DMS79 (cell line): ENCODE measurements around the gene MUCL3.
"Not testable (repeated sequence)": the region's sequence is repeated elsewhere in the genome, so short reads cannot be mapped to it uniquely, and the experiment has no call there.

ENCODE experiments used
- DNase-seq: peaks from one replicate; lab custom pipeline; 2025; lab: John Stamatoyannopoulos, UW

The MUCL3 gene

DNA sequence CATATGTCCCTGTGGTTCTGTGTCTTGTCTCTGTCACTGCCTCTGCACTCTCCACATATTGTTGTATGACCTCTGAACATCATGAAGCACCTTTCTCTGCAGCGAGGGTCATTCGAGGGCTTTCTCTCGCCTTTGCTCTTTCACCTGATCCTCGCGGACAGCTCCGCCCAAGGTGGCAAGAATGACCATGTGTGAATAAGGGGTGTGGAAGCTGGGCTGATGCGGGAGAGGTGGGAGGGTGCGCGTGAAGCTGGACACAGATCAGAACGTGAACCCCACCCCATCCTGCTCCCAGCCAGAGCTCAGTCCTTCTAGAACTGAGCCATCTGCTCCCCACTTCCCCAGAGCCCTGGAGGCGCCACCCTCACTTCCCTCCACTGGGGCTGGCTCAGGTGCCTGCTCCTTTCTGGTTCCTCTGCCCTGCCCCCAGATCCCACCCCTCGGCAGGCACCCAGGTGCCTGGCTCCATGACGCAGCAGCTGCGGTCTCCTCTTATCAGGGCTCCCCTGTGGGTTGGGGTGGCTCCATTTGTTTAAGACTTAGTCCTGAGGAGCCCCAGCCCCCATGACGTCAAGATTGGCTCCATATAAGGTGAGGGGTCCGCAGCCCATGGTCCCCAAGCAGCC is at the start of gene MUCL3:
Gene MUCL3 (plus strand): TSS at position 613 of the 626 bp plus-strand sequence. CDS start 27 bp downstream, outside the sequence.
- DNase-seq, result no peak

DNA sequence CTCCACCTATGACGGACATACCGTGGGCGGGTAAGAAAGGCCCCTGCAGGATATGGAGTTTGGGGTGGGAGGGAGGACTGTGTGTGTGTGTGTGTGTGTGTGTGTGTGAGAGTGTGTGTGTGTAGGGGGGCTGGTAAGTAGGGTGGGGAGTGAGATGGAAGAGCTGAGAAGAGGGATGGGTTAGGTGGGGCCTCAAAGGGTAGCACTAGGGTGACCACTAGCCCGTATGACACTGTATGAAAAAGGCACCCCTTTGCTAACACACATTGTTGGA is 49.4 kb upstream of the MUCL3 start:
- DNase-seq, result no peak

DNA sequence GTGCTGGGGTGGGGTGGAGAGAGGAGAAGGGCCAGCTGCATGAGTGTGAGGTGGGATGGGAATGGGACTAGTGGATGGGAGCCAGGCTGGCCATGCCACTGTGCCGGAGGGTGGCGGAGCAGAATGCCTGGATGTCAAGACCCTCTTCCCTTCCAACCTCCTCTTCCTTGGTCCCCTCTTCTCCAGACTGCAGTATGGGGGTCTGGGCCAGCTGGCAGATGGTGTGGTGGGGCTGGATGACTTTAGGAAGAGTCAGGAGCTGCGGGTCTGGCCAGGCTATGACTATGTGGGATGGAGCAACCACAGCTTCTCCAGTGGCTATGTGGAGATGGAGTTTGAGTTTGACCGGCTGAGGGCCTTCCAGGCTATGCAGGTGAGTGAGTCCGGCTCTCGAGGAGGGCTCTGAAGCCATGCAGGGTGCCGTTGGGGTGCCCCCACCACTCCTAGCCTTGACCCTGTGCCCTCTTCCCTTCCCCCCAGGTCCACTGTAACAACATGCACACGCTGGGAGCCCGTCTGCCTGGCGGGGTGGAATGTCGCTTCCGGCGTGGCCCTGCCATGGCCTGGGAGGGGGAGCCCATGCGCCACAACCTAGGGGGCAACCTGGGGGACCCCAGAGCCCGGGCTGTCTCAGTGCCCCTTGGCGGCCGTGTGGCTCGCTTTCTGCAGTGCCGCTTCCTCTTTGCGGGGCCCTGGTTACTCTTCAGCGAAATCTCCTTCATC is 48.8 kb upstream of the MUCL3 start:
- no peak for DNase-seq

DNA sequence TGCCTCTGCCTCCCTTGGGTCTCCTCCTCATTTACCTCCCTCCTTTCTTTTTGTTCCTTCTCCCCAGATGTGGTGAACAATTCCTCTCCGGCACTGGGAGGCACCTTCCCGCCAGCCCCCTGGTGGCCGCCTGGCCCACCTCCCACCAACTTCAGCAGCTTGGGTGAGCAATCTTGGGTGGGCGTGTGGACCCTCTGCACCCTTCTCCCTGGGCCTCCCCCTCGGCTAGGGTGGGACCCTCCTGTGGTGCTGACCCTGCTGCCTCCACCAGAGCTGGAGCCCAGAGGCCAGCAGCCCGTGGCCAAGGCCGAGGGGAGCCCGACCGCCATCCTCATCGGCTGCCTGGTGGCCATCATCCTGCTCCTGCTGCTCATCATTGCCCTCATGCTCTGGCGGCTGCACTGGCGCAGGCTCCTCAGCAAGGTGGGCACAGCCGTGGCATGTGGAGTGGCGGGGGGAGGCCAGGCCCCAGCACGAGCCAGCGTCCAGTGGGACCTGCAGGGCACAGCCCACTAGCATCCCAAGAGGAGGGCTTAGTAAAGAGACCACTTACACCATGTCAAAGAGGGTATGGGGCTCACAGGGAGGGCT is 47.7 kb upstream of the MUCL3 start:
- no peak for DNase-seq

- DNase-seq, result no peak
Measured at GRCh38 chr6:30893666-30894065, 47.1 kb upstream of the MUCL3 start.

- no peak for DNase-seq
Measured at GRCh38 chr6:30894381-30894780, 46.4 kb upstream of the MUCL3 start.

GRCh38 chr6:30894935-30895334 is 45.8 kb upstream of the MUCL3 start:
- DNase-seq, result no peak

DNA sequence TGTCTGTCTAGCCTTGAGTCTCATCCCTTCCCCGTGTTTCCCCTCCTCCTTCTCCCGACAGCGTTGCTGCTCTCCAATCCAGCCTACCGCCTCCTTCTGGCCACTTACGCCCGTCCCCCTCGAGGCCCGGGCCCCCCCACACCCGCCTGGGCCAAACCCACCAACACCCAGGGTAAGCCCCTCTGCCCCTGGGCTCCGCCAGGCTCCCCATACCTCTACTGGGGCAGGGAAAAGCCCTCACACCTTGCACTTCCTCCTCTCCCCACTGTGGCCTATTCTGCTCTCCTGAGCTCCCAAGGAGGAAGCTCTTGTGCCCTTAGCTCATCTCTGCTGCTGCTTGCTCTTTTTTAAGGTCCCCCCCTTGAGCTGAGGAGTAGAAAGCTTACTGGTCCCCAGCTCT is 45.4 kb upstream of the MUCL3 start:
- no peak for DNase-seq

DNA sequence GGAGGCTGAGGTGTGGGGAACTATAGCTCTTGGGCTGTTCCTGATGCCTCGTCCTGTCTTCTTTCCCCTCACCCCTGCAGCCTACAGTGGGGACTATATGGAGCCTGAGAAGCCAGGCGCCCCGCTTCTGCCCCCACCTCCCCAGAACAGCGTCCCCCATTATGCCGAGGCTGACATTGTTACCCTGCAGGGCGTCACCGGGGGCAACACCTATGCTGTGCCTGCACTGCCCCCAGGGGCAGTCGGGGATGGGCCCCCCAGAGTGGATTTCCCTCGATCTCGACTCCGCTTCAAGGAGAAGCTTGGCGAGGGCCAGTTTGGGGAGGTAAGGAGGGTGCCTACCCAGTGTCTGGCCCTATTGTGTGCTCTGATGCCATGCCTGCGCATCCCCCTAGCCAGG is 44.2 kb upstream of the MUCL3 start:
- no peak for DNase-seq

DNA sequence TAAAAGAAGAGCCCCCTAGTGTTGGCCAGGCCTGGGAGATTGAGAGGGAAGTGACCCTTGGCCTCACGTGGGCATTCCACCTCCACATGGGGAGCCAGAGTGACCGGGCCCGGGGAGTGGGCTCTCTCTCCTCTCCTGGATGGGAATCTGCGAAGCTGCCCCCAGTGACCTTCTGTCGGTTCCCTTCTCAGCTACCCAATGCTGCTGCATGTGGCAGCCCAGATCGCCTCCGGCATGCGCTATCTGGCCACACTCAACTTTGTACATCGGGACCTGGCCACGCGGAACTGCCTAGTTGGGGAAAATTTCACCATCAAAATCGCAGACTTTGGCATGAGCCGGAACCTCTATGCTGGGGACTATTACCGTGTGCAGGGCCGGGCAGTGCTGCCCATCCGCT is 42.9 kb upstream of the MUCL3 start:
- no peak for DNase-seq

- no peak for DNase-seq
Measured at GRCh38 chr6:30898750-30899360, 41.9 kb upstream of the MUCL3 start.

GRCh38 chr6:30900863-30901417 is 39.8 kb upstream of the MUCL3 start:
- DNase-seq, result no peak

GRCh38 chr6:30901436-30901835 is 39.3 kb upstream of the MUCL3 start:
- no peak for DNase-seq

GRCh38 chr6:30902196-30902595 is 38.6 kb upstream of the MUCL3 start:
- not testable (repeated sequence) for DNase-seq

DNA sequence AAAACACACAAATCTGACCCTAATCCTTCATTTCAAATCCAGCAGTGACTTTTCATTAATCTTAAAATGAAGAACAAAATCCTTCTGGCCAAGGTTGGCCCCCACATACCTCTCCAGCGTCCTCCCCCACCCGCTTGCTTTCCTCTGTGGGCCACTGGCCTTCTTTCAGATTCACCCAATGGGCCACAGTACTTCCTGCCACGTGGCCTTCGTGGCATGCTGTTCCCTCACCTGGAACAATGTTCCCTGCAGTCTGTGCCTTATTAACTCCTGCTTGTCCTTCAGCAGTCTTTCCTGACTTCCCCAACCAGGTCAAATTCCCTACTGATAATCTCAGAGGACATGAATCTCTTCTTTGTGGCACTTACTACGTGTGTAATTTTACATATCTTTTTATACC is 38.1 kb upstream of the MUCL3 start:
- no peak for DNase-seq

DNA sequence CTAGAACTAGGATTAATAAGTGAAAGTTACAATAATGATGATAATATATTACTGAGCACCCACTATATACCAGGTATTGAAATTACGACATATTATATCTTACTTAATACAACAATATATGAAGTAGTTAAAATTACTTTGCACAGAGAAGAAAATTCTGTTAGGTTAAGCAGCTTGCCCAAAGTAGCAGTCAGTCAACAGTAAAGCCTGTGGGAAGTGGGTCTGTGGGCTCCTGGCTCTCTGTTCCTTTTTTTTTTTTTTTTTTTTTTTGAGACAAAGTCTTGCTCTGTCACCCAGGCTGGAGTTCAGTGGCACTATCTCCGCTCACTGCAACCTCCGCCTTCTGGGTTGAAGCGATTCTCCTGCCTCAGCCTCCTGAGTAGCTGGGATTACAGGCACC is 37.5 kb upstream of the MUCL3 start:
- no peak for DNase-seq

- not testable (repeated sequence) for DNase-seq
Measured at GRCh38 chr6:30907290-30907757, 33.4 kb upstream of the MUCL3 start.

DNA sequence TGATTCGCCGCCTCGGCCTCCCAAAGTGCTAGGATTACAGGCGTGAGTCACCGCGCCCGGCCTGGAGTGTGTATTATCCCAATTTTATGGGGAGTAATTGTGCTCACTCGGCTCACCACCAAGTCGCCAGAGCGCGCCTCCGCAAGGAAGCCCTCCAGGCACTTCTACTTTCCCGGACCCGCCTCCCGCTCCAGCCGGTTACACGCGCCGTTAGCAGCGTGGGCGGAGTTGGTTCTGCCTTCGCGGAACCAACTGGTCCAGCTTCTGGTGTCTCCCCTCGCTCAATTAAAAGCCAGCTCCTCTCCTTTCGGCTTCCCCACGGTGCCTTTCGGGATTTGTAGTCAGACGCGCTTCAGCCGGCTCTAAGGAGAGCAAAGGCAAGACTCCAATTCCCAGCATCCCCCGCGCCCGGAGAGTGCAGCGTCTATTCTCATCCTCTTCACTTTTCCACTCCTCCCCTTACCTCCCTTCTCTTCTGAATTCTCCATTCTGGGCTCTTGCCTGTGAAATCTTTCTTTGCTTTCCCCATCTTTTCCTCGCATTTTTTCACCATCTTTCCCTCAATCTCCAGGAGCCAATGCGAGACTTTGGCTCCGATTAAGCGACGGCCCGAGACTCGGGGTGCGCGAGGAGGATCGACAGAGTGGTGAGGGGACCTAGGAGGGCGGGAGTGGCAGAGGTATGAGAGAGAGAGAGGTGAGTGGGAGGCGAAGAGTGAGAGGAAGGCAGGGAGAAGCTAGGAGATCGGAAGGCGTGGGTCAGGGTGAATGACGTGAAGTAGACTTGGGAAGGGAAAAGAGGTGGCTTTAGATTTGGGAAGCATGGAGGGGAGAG is 32.8 kb upstream of the MUCL3 start, which contains the start of gene GTF2H4:
Gene GTF2H4 (plus strand): TSS at position 450 of the 834 bp plus-strand sequence.
- DNase-seq, result peak; percentile 97

DNA sequence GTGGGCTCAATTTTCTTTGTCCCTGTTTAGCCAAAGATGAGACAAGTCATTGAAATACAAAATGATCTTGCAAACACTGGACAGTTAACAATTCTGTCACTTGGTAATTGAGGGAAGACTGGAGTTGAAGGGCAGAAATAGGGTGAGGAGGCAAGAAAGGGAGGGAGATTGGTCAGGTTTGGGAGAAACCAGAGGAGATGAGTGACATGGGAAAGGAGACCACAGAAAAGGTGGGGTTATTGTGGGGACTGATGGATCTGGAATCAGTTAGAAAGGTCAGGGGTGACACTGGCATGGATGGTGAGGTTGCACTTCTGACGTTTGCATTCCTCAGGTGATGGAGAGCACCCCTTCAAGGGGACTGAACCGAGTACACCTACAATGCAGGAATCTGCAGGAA is 32.1 kb upstream of the MUCL3 start:
- DNase-seq, result no peak

DNA sequence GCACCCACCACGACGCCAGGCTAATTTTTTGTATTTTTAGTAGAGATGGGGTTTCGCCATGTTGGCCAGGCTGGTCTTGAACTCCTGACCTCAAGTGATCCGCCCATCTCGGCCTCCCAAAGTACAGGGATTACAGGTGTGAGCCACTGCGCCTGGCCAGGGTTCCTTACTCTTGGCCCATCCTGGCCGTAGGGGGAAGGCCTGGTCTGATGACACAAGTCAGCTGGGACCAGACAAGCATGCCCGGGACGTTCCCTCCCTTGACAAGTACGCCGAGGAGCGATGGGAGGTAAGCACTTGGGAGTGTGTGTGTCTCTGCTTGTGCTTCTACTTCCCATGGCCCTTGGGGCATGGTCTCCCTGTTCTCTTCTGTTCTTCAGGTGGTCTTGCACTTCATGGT is 30.3 kb upstream of the MUCL3 start:
- not testable (repeated sequence) for DNase-seq

DNA sequence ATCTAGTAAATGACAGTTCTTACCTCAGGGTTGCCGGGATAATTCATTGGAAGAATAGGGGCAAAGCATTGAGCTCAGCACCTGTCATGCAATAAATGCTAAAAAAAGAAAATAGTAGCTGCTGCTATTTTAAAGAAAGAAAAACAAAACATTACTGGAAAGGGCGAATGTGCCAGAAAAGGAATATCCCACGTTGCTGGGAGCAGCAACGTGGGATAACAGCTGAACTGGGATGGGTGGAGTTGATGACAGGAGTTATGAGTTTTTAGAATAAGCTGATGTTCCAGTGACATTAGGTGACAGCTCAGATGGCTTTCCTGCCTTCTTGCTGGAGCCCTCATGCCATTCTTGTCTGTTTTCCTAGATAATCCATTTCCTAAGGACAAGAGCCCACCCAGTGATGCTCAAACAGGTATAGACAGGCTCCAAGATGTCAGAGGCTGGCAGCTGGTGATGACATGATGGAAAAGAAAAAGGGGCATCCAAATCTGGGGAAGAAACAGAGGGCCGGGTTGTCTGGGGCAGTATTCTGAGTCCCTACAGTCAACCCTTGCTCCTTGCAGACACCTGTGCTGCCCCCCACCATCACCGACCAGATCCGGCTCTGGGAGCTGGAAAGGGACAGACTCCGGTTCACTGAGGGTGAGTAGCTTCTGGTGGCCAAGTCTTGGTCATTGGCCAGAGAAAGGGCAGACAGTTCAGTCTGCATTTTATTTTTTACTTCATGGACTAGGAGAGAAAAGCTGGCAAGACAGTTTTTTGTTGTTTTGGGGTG is 27.8 kb upstream of the MUCL3 start:
- DNase-seq, result no peak
